A673 (cell line): ENCODE data around the gene DCHS1. TPM values are rescaled to one million over a fixed set of nuclear protein-coding genes. Genes with fewer than 3 reads are reported as not detected.

Source experiments
- BruUV-seq: library from RNA; stranded (reverse); fragments of 400-500 nt; replicated peaks from 2 replicates; lab custom pipeline; 2021; lab: Mats Ljungman, UMichigan
- CTCF ChIA-PET: fragments of 300-600 bp; sonication (Branson Sonifier 250); formaldehyde crosslinking; loops from one replicate; lab custom pipeline; 2022; ENCODE audit warnings: antibody characterized with exemption; lab: Charles Lee
- POLR2A ChIA-PET: fragments of 300-600 bp; sonication (Branson Sonifier 250); formaldehyde crosslinking; loops from one replicate; lab custom pipeline; 2022; ENCODE audit warnings: antibody characterized with exemption; ENCODE audit not compliant: low non-redundant PET; lab: Charles Lee
- DNase-seq: peaks from one replicate; pipeline ENCODE4 v3.0.0-alpha.2; 2015; ENCODE audit warnings: low spot score
- H3K27ac ChIP-seq: fragments of 200-600 bp; sonication (generic); 2 replicates; pipeline ENCODE4 v1.5.1; 2016; ENCODE audit warnings: mixed run types, low read depth, mild to moderate bottlenecking, mixed read lengths, antibody characterized with exemption, low read length; ENCODE audit not compliant: poor library complexity, severe bottlenecking
- H3K27me3 ChIP-seq: fragments of 200-600 bp; sonication (generic); replicated peaks from 2 replicates; pipeline ENCODE4 v1.6.1; 2017; ENCODE audit warnings: mixed run types, low read depth, mild to moderate bottlenecking, mixed read lengths, antibody characterized with exemption, low read length; ENCODE audit not compliant: insufficient read depth, poor library complexity
- H3K36me3 ChIP-seq: fragments of 200-600 bp; sonication (generic); 2 replicates; pipeline ENCODE4 v1.6.1; 2016; ENCODE audit warnings: mixed run types, mild to moderate bottlenecking, mixed read lengths, antibody characterized with exemption, low read length; ENCODE audit not compliant: insufficient read depth, poor library complexity, severe bottlenecking
- H3K4me1 ChIP-seq: fragments of 200-600 bp; sonication (generic); 2 replicates; pipeline ENCODE4 v1.6.1; 2017; ENCODE audit warnings: mixed run types, mild to moderate bottlenecking, mixed read lengths, antibody characterized with exemption, low read length; ENCODE audit not compliant: insufficient read depth, poor library complexity, severe bottlenecking
- H3K4me3 ChIP-seq: fragments of 200-600 bp; sonication (generic); 2 replicates; pipeline ENCODE4 v1.5.1; 2016; ENCODE audit warnings: low read depth, mixed run types, mild to moderate bottlenecking, mixed read lengths, low read length; ENCODE audit not compliant: poor library complexity, severe bottlenecking
- H3K9me3 ChIP-seq: fragments of 200-600 bp; sonication (generic); 2 replicates; pipeline ENCODE4 v1.6.1; 2016; ENCODE audit warnings: mixed run types, low read depth, mild to moderate bottlenecking, mixed read lengths, antibody characterized with exemption, low read length; ENCODE audit not compliant: poor library complexity, severe bottlenecking
- CTCF ChIP-seq: fragments of 300-800, 200-600 bp; sonication (generic); conservative IDR thresholded peaks from 2 replicates; pipeline ENCODE4 v1.5.1; 2017; ENCODE audit warnings: low read depth, mild to moderate bottlenecking, antibody characterized with exemption, low read length, moderate library complexity, mixed read lengths
- EZH2 ChIP-seq: fragments of 200-600 bp; sonication (generic); IDR thresholded peaks from 2 replicates; pipeline ENCODE4 v1.6.1; 2017; ENCODE audit warnings: borderline replicate concordance, low read depth, mild to moderate bottlenecking, mixed read lengths, antibody characterized with exemption, low read length; ENCODE audit not compliant: poor library complexity, severe bottlenecking
- intact Hi-C: fragments of 100-400 bp; cut with micrococcal nuclease; formaldehyde crosslinking; loops from one replicate; pipeline ENCODE4 v1.10.0; 2022; ENCODE audit not compliant: unreplicated experiment
- total RNA-seq: library from RNA; stranded (reverse); gene quantifications from 2 replicates; pipeline ENCODE4 v1.2.3, GENCODE V29; 2021

The DCHS1 gene
- total RNA-seq, 1 experiment from 2014 or later, result 17.6 TPM

GRCh38 chr11:6629892-6630631 lies 25.5 kb downstream of the DCHS1 start:
- no peaks in the 10 kb centered on the region for H3K9me3 ChIP-seq
- H3K36me3 ChIP-seq, result no peaks in the 10 kb centered on the region
- no peak overlapping the region for H3K4me3 ChIP-seq
- H3K4me1 ChIP-seq, result no peaks in the 10 kb centered on the region
- no peak for DNase-seq
- ChIA-PET POLR2A (no interaction called here), CTCF (no interaction called here)
- intact Hi-C loops, result no loop called here
- H3K27ac ChIP-seq, result no peak overlapping the region
- TF ChIP-seq CTCF (no peak), EZH2 (no peak)
- no TSS peak for BruUV-seq
- H3K27me3 ChIP-seq, result no peaks in the 10 kb centered on the region

GRCh38 chr11:6629573-6629891 lies 26.1 kb downstream of the DCHS1 start:
- Histone ChIP-seq H3K27ac (no peak overlapping the region), H3K4me1 (no peaks in the 10 kb centered on the region), H3K27me3 (no peaks in the 10 kb centered on the region), H3K4me3 (no peak overlapping the region), H3K36me3 (no peaks in the 10 kb centered on the region), H3K9me3 (no peaks in the 10 kb centered on the region)
- TF ChIP-seq CTCF (no peak), EZH2 (no peak)
- ChIA-PET CTCF (no interaction called here), POLR2A (no interaction called here)
- no peak for DNase-seq
- intact Hi-C loops, result no loop called here
- no TSS peak for BruUV-seq

- TF ChIP-seq CTCF (no peak), EZH2 (no peak)
- Histone ChIP-seq H3K4me3 (no peak overlapping the region), H3K27me3 (no peaks in the 10 kb centered on the region), H3K27ac (no peak overlapping the region), H3K36me3 (no peaks in the 10 kb centered on the region), H3K9me3 (no peaks in the 10 kb centered on the region), H3K4me1 (no peaks in the 10 kb centered on the region)
- DNase-seq, result no peak
- POLR2A ChIA-PET, result no interaction called here
- intact Hi-C loops, result no loop called here
- no TSS peak for BruUV-seq
- CTCF ChIA-PET, result no interaction called here
These were observed 27.1 kb downstream of the DCHS1 start for GRCh38 chr11:6628526-6628925.
